Chondrocyte (in vitro differentiated cells): Measurements from ENCODE around the gene FBXL14. TPM values are rescaled to one million over a fixed set of nuclear protein-coding genes. Genes with fewer than 3 reads are reported as not detected.

ENCODE experiments used
- DNase-seq: peaks from one replicate; pipeline ENCODE4 v3.0.0; 2021; ENCODE audit warnings: mixed read lengths, low spot score
- H3K27ac Mint-ChIP-seq: one replicate; pipeline ENCODE4 v1.8.0; 2021; ENCODE audit warnings: mild to moderate bottlenecking, moderate library complexity, mixed read lengths; ENCODE audit not compliant: unreplicated experiment
- H3K27me3 Mint-ChIP-seq: 2 replicates; pipeline ENCODE4 v1.8.0; 2021; ENCODE audit warnings: low read depth, mixed read lengths
- H3K36me3 Mint-ChIP-seq: 2 replicates; pipeline ENCODE4 v1.8.0; 2021; ENCODE audit warnings: low read depth, mixed read lengths
- H3K4me1 Mint-ChIP-seq: 2 replicates; pipeline ENCODE4 v1.8.0; 2021; ENCODE audit warnings: low read depth, mild to moderate bottlenecking, mixed read lengths
- H3K4me3 Mint-ChIP-seq: one replicate; pipeline ENCODE4 v1.8.0; 2021; ENCODE audit warnings: mild to moderate bottlenecking, moderate library complexity, mixed read lengths; ENCODE audit not compliant: unreplicated experiment
- H3K9me3 Mint-ChIP-seq: 2 replicates; pipeline ENCODE4 v1.8.0; 2021; ENCODE audit warnings: low read depth, mixed read lengths
- CTCF ChIP-seq: fragments of 200-600 bp; sonication (generic); IDR thresholded peaks from 2 replicates; pipeline ENCODE4 v1.5.0; 2021; ENCODE audit warnings: antibody characterized with exemption, mild to moderate bottlenecking, moderate library complexity
- total RNA-seq: library from RNA; stranded (reverse); gene quantifications from 3 replicates; pipeline ENCODE4 v1.2.1, GENCODE V29; 2021

Gene FBXL14
- total RNA-seq, 1 donor from 2014 or later: 6.3 TPM

GRCh38 chr12:1579651-1580435, 14.5 kb downstream of the FBXL14 start:
- Mint-ChIP-seq H3K27ac (peak overlapping the region; percentile 49), H3K9me3 (no peaks in the 10 kb centered on the region), H3K4me3 (no peak overlapping the region), H3K36me3 (no peaks in the 10 kb centered on the region), H3K4me1 (peaks cover 78% of the 10 kb centered on the region), H3K27me3 (no peaks in the 10 kb centered on the region)
- no peak for TF ChIP-seq CTCF
- DNase-seq: no peak

- Mint-ChIP-seq H3K4me3 (no peak overlapping the region), H3K27me3 (no peaks in the 10 kb centered on the region), H3K4me1 (peaks cover 84% of the 10 kb centered on the region)
Measured at GRCh38 chr12:1576410-1577241, 17.8 kb downstream of the FBXL14 start.

GRCh38 chr12:1575408-1576401, 18.7 kb downstream of the FBXL14 start:
- Mint-ChIP-seq H3K4me3 (peak overlapping the region; percentile 24), H3K27ac (peak overlapping the region; percentile 92), H3K27me3 (no peaks in the 10 kb centered on the region), H3K4me1 (peaks cover 79% of the 10 kb centered on the region), H3K9me3 (no peaks in the 10 kb centered on the region), H3K36me3 (peaks cover 2% of the 10 kb centered on the region)
- DNase-seq: no peak
- TF ChIP-seq CTCF: peak; percentile 1

More at GRCh38 chr12:1576410-1577241, 17.8 kb downstream of the FBXL14 start:
- no peak for TF ChIP-seq CTCF
- no peak for DNase-seq
- H3K9me3 Mint-ChIP-seq: no peaks in the 10 kb centered on the region
- H3K36me3 Mint-ChIP-seq: peaks cover 2% of the 10 kb centered on the region
- H3K27ac Mint-ChIP-seq: peak overlapping the region; percentile 92

GRCh38 chr12:1574865-1575259, 19.5 kb downstream of the FBXL14 start:
- TF ChIP-seq CTCF: peak; percentile 4
- H3K9me3 Mint-ChIP-seq: no peaks in the 10 kb centered on the region
- peaks cover 74% of the 10 kb centered on the region for H3K4me1 Mint-ChIP-seq
- H3K27me3 Mint-ChIP-seq: no peaks in the 10 kb centered on the region
- H3K4me3 Mint-ChIP-seq: no peak overlapping the region
- no peak for DNase-seq
- H3K27ac Mint-ChIP-seq: peak overlapping the region; percentile 92
- peaks cover 2% of the 10 kb centered on the region for H3K36me3 Mint-ChIP-seq
